Measurements from ENCODE around the gene TNRC18.

TNRC18 gene

DNA sequence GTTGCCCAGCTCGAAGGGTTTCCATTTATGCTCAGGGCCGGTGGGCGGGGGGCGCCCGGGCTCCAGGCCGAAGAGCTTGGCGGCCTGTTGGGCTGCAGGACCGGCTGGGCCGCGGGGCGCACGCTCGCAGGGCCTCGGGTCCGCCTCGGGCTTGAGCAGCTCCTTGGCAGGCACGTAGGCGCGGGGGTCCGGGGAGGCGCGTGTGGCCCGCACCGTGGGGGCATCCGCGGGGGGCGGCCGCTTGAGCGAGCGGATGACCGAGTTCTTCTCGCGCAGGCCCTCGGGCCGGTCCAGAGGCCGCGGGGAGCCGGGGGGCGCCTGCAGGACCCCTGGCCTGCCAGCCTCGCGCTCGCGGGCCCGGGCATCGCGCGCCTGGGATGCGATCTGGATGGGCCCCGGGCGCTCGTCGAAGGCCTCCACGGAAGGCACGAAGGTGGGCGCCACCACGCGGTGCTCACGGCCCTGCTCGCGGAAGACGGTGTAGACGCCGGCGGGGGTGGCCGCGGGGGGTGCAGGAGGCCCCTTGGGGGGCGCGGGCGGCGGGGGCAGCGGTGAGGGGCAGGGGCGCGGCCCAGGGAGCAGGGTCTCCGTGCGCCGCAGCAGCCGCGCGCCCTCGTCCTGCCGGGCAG is 35.2 kb downstream of the TNRC18 start:
- H3K4me3 ChIP-seq (ENCODE audit: control insufficient read depth, low read depth, low read length), result no peak overlapping the region

DNA sequence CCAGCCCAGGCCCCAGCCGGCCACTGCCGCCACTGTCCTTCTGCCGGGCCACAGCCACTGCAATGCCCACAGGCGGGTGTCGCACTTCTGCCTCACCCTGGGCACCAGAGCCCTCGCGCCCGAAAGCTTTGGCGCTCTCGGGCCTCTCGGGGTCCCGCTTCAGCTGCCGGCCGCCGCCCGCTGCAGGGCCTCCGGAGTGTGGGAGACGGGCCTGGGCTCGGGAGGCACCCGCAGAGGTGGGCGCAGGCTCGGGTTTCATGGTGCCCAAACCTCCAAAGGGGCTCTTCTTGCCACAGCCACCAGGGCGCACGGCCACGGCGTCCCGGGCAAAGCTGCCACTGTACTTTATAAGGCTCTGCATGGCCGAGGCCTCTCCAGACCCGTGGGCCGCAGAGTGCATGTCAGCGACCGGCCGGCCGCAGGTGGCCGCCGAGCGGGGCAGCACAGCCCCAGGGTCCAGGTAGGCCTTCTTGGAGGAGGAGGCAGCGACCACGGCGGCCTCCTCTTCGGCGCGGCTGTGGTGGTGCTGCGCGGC is 35.9 kb downstream of the TNRC18 start:
- no peak overlapping the region for H3K4me3 ChIP-seq (ENCODE audit: control insufficient read depth, low read depth, low read length)
- TF ChIP-seq, protein P1, sequence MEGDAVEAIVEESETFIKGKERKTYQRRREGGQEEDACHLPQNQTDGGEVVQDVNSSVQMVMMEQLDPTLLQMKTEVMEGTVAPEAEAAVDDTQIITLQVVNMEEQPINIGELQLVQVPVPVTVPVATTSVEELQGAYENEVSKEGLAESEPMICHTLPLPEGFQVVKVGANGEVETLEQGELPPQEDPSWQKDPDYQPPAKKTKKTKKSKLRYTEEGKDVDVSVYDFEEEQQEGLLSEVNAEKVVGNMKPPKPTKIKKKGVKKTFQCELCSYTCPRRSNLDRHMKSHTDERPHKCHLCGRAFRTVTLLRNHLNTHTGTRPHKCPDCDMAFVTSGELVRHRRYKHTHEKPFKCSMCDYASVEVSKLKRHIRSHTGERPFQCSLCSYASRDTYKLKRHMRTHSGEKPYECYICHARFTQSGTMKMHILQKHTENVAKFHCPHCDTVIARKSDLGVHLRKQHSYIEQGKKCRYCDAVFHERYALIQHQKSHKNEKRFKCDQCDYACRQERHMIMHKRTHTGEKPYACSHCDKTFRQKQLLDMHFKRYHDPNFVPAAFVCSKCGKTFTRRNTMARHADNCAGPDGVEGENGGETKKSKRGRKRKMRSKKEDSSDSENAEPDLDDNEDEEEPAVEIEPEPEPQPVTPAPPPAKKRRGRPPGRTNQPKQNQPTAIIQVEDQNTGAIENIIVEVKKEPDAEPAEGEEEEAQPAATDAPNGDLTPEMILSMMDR (conservative IDR thresholded peaks at IDR 0.05; ENCODE audit: control insufficient read depth, insufficient read depth, low read depth, low read length), result no peak
- no peak for DNase-seq (ENCODE audit: low read depth)

More for the DNA sequence above, 35.2 kb downstream of the TNRC18 start:
- DNase-seq (ENCODE audit: low read depth), result no peak
- TF ChIP-seq, protein P1 (conservative IDR thresholded peaks at IDR 0.05; ENCODE audit: control insufficient read depth, insufficient read depth, low read depth, low read length), result no peak

DNA sequence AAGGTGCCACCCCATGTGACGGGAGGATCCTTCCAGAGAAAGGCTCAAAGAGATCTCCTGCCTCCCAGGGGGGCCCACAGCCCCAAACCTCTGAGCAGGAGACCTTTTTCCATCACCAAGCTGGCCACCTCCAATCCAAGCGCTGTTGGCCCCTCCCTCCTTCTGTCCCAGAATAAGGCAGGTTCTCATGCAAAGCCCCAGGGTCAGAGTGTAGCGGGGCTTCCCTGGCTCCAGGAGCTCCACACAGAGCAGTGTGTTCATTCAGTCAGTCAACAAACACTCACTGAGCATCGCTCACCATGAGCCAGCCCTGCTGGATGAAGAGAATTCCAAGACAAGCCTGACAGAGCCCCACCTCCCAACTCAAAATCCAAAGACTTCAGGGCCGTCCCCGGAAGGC is 39.0 kb downstream of the TNRC18 start:
- TF ChIP-seq, protein P1 (conservative IDR thresholded peaks at IDR 0.05; ENCODE audit: control insufficient read depth, insufficient read depth, low read depth, low read length), result no peak
- DNase-seq (ENCODE audit: low read depth), result no peak
- H3K4me3 ChIP-seq (ENCODE audit: control insufficient read depth, low read depth, low read length), result no peak overlapping the region

DNA sequence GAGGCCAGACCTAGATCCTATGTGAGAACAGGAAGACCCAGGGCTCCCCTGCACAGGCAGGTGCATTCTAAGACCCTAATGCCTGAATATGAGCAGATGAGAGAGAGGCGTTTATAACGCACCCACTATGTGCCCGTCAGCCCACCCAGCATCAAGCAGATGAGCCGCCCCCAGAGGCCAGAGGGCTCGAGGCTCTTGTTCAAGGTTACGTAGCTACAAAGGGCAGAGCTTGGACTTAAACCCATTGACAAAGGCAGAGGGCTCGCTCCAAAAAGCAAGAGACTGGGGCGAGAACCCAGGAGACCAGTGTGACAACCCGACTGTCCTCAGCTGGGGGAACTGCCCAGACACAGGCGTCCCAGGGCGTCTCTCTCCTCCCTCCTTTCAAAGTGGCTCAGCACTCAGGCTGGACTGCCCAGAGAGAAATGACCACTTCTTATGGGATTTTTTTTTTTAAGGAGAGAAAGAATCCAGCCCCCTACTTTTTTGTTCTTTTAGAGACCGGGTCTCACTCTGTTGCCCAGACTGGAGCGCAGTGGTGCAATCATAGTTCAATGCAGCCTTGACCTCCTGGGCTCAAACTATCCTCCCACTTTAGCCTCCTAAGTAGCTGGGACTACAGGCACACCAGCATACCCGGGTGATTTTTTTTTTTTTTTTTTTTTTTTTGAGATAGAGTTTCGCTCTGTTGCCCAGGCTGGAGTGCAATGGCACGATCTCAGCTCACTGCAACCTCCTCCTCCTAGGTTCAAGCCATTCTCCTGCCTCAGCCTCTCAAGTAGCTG is 40.1 kb downstream of the TNRC18 start:
- TF ChIP-seq, protein P1 (conservative IDR thresholded peaks at IDR 0.05; ENCODE audit: control insufficient read depth, insufficient read depth, low read depth, low read length), result no peak
- no peak for DNase-seq (ENCODE audit: low read depth)
- no peak overlapping the region for H3K4me3 ChIP-seq (ENCODE audit: control insufficient read depth, low read depth, low read length)

DNA sequence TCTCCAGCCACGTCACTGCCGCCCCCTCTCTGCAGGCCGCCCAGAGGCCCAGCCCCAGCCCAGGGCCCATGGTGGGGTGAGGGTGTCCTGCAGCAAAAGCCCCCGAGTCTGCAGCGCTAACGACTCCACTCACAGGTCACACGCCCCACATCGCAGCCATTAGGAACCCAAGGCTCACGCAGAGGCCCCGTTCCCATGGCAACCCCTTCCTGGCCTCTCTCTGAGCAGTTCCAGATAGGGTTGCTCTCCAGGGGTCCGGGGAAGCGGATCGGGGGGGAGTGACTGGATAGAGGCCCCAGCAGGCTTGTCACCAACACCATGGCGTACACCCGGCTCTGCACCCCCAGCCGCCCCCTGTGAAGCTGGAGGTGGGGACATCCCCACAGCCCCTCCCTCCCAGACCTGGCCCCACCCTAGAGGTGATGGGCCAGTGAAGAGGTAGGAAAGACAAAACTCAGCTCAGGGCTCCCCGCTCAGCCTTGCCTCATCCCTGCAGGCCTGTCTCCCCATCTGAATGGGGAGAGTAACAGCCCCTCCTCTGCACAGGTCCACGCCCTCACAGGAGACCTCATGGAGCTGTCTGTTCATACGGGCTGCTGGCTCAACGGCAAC is 41.2 kb downstream of the TNRC18 start:
- TF ChIP-seq, protein P1 (conservative IDR thresholded peaks at IDR 0.05; ENCODE audit: control insufficient read depth, insufficient read depth, low read depth, low read length), result no peak
- peak; percentile 27 for DNase-seq (ENCODE audit: low read depth)

DNA sequence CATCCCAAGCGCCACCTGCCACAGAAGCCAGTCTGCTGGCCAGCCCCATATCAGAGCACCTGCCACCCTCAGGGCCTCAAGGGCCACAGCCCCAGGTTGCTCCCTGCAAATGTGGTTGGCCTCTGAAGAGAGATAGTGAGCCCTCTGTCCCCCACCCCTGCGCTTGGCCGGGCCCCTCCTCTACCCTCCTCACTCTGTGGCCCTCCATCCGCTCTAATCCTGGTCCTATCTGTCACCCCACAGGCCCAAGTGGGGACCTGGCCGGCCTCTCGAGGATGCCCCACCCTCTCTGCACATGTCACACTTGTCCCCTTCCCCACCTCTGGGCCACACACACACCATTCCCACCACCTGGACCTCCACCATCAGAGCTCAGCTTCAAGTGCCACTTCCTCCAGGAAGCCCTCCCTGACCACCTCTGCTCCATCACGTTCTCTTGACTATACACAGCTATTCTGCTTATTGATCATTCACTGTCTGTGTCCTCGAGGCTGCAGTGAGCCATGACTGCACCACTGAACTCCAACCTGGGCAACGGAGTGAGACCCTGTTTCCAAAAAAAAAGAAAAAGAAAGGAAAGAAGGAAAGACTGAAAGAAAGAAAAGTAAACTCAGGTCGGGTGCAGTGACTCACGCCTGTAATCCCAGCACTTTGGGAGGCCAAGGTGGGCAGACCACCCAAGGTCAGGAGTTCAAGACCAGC is 42.4 kb downstream of the TNRC18 start:
- no peak overlapping the region for H3K4me3 ChIP-seq (ENCODE audit: control insufficient read depth, low read depth, low read length)
- no peak for DNase-seq (ENCODE audit: low read depth)
- TF ChIP-seq, protein P1 (conservative IDR thresholded peaks at IDR 0.05; ENCODE audit: control insufficient read depth, insufficient read depth, low read depth, low read length), result no peak

More for the DNA sequence above, 41.2 kb downstream of the TNRC18 start:
- H3K4me3 ChIP-seq (ENCODE audit: control insufficient read depth, low read depth, low read length), result no peak overlapping the region

All from fibroblast of mammary gland (primary cell).